Hematopoietic multipotent progenitor cell treated with erythropoietin and hydrocortisone succinate and interleukin-3 and kit ligand, for 17 days (in vitro differentiated cells): ENCODE data around the gene MKS1.

ENCODE experiments used
- DNase-seq: peaks from one replicate; pipeline ENCODE4 v3.0.0-alpha.2; 2015; ENCODE audit warnings: low spot score

The MKS1 gene

GRCh38 chr17:58219007-58219788, at the start of gene MKS1:
MKS1 (minus strand) TSS chr17:58219255; CDS start chr17:58219230, 25 bp downstream.
- peak; percentile 87 for DNase-seq

GRCh38 chr17:58268326-58268725, 49.3 kb upstream of the MKS1 start:
- DNase-seq: no peak

- no peak for DNase-seq
These were observed 48.6 kb upstream of the MKS1 start for GRCh38 chr17:58267347-58268324.

DNA sequence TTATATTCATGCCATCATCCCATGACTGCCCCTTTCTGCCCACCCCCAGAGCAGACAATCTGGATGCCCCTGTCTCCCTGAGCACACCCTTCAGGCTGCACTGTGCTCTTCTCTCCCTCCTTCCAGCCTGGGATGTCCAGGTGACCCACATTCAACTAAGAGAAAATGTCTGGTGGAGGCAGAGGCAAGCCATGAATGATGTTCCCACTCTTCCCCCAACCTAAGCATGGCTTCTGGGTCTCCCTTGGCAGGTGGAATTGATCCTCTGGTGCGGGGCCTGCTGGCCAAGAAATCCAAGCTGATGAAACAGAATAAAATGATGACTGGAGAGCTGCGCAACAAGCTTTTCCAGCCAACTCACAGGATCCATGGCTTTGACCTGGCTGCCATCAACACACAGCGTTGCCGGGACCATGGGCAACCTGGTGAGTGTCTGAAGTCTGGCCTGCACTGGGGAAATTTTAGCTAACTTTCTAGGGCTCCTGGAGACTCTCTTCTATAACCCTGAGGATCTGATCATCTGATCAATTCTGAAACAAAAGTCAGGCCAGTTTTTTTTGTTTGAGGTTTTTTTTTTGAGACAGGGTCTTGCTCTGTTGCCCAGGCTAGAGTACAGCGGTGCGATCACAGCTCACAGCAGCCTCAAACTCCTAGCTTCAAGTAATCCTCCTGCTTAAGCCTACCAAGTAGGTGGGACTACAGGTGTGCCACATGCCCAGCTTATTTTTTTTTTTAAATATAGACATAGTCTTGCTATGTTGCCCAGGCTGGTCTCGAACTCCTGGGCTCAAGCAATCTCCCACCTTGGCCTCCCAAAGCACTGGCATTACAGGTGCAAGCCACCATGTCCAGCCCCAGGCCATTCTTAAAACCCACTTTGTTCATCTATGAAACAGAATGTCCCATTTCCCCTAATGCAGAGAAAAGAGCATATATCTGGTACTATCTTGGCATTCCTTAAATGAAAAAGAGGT, 47.1 kb upstream of the MKS1 start:
- DNase-seq: no peak

DNA sequence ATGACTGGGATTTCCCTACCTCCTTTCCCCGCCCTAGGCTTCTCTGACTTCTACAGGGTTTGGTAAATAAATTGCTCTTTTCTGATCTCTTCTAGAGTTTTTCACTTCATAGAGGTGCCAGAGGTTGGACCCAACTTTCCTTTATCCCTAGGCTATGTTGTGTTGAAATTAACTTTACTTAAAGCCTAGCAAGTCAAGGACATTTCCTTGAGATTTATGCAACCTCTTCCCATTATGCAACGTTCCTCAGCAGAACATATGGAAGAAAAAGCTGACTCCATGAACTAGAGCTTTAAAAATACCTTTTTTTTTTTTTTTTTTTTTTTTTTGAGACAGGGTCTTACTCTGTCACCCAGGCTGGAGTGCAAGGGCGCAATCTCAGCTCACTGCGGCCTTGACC, 46.2 kb upstream of the MKS1 start:
- DNase-seq: no peak

DNA sequence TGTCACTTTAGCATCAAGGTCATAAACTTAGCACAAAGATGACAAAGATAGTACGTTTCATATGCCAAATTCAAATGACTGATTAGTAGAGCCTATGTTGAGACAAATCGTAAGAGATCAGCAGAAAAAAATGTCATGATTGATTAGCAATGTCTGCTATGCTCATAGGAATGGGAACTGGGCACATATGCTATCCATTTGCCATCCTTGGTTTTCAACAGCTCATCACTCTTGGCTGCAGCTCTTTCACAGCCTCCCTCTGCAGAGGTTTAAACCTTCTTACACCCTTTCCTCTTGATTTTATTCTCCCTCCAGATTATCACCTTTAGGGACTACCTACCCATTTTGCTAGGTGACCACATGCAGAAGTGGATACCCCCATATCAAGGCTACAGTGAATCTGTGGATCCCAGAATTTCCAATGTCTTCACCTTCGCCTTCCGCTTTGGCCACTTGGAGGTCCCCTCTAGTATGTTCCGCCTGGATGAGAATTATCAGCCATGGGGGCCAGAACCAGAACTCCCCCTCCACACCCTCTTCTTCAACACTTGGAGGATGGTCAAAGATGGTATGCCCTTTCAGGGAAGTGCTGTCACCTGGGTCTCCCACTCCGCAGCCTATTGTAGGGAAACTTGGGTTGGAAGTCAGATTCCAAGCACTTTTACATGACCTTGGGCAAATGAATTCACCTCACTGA, 45.5 kb upstream of the MKS1 start:
- no peak for DNase-seq

- no peak for DNase-seq
These were observed 44.7 kb upstream of the MKS1 start for GRCh38 chr17:58263773-58264172.

GRCh38 chr17:58262149-58262548, 43.1 kb upstream of the MKS1 start:
- no peak for DNase-seq

- DNase-seq: no peak
These were observed 35.7 kb upstream of the MKS1 start for GRCh38 chr17:58254803-58255202.

DNA sequence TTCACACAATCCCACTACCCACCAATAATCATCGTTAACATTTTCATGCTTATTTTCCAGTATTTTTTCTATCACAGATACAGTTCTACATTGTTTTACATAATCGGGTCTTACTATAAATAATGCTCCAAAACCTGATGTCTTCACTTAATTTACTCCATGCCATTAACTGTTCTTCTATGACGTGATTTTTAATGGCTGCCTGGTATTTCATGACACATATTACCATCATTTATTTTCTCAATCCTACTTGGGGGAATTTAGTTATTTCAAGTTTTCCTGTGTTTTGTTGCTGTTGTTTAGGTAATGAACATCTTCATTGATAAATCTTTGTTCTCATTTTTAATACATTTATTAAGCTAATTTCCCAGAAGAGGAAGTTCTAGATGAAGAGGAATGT, 34.0 kb upstream of the MKS1 start:
- DNase-seq: no peak

- DNase-seq: no peak
These were observed 33.1 kb upstream of the MKS1 start for GRCh38 chr17:58252141-58252540.

- DNase-seq: no peak
These were observed 31.4 kb upstream of the MKS1 start for GRCh38 chr17:58250344-58251011.

DNA sequence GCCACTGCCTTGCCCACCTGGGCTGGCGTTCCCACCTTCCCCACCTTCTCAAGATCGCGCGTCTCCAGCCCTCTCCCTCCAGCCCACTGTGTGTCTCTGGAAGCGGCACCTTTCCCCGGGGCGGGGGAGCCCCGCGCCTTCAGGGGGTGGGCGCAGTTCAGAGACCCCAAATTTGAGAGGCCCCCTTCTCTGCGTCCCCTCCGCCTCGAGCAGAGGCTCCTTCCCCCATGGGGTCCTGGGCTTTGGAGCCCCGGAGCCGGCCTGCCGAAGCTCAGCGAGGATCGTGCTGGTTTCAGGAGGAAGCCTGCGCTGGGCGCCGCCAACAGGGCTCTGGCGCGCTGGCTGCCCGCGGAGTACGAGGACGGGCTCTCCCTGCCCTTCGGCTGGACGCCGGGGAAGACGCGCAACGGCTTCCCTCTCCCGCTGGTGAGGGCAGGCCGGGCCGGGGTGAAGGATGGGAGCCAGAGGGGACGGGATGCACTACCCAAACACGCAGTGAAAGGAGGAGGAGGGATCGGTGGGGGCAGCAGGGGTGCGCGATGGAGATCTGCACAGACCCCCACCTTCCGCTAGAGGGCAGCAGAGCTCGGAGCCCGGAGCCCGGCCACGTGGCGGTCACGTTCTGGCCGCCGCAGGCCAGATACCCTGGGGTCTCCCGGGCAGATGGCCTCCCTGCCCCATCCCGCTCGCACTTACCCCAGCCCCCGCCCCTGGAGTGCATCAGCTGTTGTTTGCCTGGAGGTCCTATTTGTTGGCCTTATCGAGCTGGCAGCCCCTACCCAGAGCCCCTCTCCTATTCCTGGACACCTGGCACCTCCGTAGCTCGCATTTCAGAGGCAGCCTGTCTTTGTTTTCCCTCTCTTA, 30.4 kb upstream of the MKS1 start:
- peak; percentile 59 for DNase-seq

- DNase-seq: no peak
These were observed 29.9 kb upstream of the MKS1 start for GRCh38 chr17:58248955-58249269.

GRCh38 chr17:58247511-58248363, 28.7 kb upstream of the MKS1 start:
- DNase-seq: no peak

GRCh38 chr17:58246781-58247180, 27.7 kb upstream of the MKS1 start:
- DNase-seq: no peak

DNA sequence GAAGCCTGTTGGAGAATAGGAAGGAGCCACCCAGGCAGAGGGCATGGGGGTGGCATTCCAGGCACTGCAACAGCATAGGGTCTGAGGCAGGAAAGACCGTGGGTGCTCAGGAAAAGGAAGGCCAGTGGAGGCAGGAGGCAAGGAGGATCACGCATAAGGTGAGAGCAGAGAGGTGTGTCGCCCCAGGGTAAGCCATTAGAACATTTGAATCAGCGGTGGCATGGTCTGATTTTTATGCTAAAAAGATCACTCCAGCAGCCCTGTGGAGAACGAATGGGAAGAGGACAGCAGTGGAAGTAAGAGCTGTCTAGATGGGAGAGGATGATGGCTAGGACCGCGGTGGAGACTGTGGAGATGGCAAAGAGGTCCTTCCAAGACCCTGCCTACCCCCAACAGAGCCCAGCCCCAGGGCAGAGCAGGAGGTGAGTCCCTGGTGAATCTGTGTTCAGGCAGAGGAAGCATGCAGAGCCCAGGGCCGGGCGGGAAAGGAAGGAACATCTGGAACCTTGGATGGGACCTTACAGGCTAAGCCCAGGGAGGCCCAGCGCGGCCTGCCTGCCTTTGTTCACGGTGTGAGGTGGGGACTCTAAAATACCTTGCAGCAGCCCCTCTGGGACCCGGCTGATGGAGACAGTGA, 27.2 kb upstream of the MKS1 start:
- DNase-seq: no peak

DNA sequence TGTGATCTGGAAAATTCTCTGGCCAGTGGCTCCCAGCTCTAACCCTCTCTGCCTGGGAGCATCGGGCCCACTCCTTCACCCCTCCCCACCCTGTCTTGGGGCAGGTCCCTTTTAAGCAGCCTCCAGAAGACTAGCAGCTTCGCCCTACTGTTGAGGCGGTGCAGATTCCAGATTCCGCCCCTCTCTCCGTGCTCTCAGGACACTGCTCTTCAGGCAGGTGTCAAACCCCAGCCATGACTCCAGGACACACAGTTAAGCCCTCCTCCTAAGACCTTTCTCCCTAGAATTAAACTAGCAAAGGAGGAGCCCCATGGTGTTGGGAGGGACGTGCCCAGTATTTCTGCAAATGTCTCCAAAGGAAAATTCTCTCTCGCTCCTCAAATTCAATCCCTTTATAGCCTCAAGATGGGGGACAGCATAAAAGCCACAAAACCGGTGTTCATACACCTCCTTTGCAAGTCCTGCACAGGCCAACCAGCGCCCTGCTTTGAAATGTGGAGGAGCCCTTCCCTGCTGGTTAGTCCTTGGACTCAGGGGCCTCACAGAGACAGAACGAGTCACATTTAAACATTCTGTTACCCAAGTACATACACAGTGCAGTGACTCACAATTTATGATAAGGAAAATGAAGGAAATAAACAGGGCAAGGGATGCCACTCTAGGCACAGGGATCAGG, 26.5 kb upstream of the MKS1 start:
- DNase-seq: no peak
